Fibroblast of skin of right biceps (primary cell): Measurements from ENCODE around the gene SLC22A4.

Experiments used
- DNase-seq: peaks from one replicate; pipeline ENCODE4 v3.0.0-alpha.2; 2013

SLC22A4 gene

GRCh38 chr5:132344775-132345514 is 50.8 kb downstream of the SLC22A4 start:
- DNase-seq: no peak

GRCh38 chr5:132353486-132353995 is 59.3 kb downstream of the SLC22A4 start:
- no peak for DNase-seq

GRCh38 chr5:132354381-132355139 is 60.4 kb downstream of the SLC22A4 start:
- DNase-seq: no peak

GRCh38 chr5:132355140-132355765 is 61.1 kb downstream of the SLC22A4 start:
- DNase-seq: no peak

GRCh38 chr5:132358775-132359174 is 64.6 kb downstream of the SLC22A4 start:
- no peak for DNase-seq

- no peak for DNase-seq
These were observed 67.9 kb downstream of the SLC22A4 start for GRCh38 chr5:132362086-132362485.

- peak; percentile 88 for DNase-seq
These were observed 69.4 kb downstream of the SLC22A4 start for GRCh38 chr5:132363431-132364112.

GRCh38 chr5:132364319-132364718 is 70.1 kb downstream of the SLC22A4 start:
- DNase-seq: peak; percentile 55

GRCh38 chr5:132365213-132365612 is 71.0 kb downstream of the SLC22A4 start:
- peak; percentile 74 for DNase-seq

GRCh38 chr5:132368186-132368585 is 74.0 kb downstream of the SLC22A4 start:
- no peak for DNase-seq

- no peak for DNase-seq
These were observed 74.8 kb downstream of the SLC22A4 start for GRCh38 chr5:132369007-132369473.

GRCh38 chr5:132369474-132370180 is 75.4 kb downstream of the SLC22A4 start, which contains the start of gene SLC22A5:
SLC22A5 (plus strand) TSS chr5:132369710; CDS start chr5:132369973, 263 bp downstream.
- peak; percentile 56 for DNase-seq

- no peak for DNase-seq
These were observed 76.2 kb downstream of the SLC22A4 start for GRCh38 chr5:132370181-132370970.

GRCh38 chr5:132370971-132371602 is 76.9 kb downstream of the SLC22A4 start:
- DNase-seq: no peak

GRCh38 chr5:132371603-132371994 is 77.4 kb downstream of the SLC22A4 start:
- DNase-seq: no peak

- DNase-seq: no peak
These were observed 77.9 kb downstream of the SLC22A4 start for GRCh38 chr5:132372127-132372526.

GRCh38 chr5:132372542-132372941 is 78.3 kb downstream of the SLC22A4 start:
- no peak for DNase-seq

GRCh38 chr5:132375957-132376356 is 81.8 kb downstream of the SLC22A4 start:
- DNase-seq: no peak

- no peak for DNase-seq
These were observed 82.8 kb downstream of the SLC22A4 start for GRCh38 chr5:132376694-132377641.
